ENCODE data around the gene SNX9.
"Not testable (repeated sequence)": the region's sequence is repeated elsewhere in the genome, so short reads cannot be mapped to it uniquely, and the experiment has no call there.

SNX9 gene

DNA sequence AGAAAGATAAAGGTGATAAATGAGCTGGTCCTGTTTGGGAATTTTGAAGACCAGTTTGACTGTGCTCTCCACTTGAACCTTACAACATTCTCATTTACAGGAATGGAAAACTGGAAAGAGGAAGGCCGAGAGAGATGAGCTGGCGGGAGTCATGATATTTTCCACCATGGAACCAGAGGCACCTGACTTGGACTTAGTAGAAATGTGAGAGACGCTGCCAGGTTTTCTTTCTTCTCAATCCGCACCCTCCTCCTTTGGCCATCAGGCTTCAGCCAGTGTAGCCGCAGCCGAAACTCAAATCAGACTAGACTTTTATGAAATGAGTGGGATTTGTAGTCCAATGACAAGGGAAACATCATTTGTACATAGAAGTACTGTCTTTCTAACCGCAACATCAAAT is 104.0 kb downstream of the SNX9 start:
- no peak overlapping the region for H3K4me3 ChIP-seq (ENCODE audit: low read length in 2 of 2)
- H3K9me3 ChIP-seq (ENCODE audit: control insufficient read depth in 2 of 2, low read length in 2 of 2) = no peaks in the 10 kb centered on the region
- peaks cover 39 to 49% of the 10 kb centered on the region in 2 donors for H3K36me3 ChIP-seq (ENCODE audit: control insufficient read depth in 2 of 2, insufficient read depth in 2 of 2, low read length in 2 of 2)
- H3K27ac ChIP-seq (ENCODE audit: low read length) = no peak overlapping the region
- H3K27me3 ChIP-seq (ENCODE audit: control insufficient read depth in 1 of 2, insufficient read depth in 2 of 2, low read length in 2 of 2) = no peaks in the 10 kb centered on the region
- no peak overlapping the region for H3K9ac ChIP-seq (ENCODE audit: low read length in 2 of 2)
- H3K4me1 ChIP-seq (ENCODE audit: control insufficient read depth, insufficient read depth, low read length) = no peaks in the 10 kb centered on the region

DNA sequence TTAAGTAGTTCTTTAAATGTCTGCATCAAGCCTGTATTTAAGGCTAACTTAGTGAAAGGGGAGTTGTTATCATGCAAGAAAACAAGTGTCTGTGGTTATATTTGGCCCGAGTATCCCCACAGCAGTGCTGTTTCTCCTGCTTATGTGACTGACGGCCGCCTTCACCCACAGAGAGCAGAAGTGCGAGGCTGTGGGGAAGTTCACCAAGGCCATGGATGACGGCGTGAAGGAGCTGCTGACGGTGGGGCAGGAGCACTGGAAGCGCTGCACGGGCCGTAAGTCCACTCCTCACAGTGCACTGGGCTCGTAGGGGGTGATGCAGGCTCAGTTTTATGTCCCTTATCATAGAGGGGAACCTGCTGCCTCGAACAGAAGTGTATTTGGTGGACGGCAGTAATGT is 105.4 kb downstream of the SNX9 start:
- Histone ChIP-seq H3K27ac (ENCODE audit: low read length) (no peak overlapping the region), H3K4me1 (ENCODE audit: control insufficient read depth, insufficient read depth, low read length) (no peaks in the 10 kb centered on the region), H3K27me3 (ENCODE audit: control insufficient read depth in 1 of 2, insufficient read depth in 2 of 2, low read length in 2 of 2) (no peaks in the 10 kb centered on the region), H3K4me3 (ENCODE audit: low read length in 2 of 2) (no peak overlapping the region), H3K36me3 (ENCODE audit: control insufficient read depth in 2 of 2, insufficient read depth in 2 of 2, low read length in 2 of 2) (peaks cover 45 to 48% of the 10 kb centered on the region in 2 donors), H3K9me3 (ENCODE audit: control insufficient read depth in 2 of 2, low read length in 2 of 2) (no peaks in the 10 kb centered on the region), H3K9ac (ENCODE audit: low read length in 2 of 2) (no peak overlapping the region)

DNA sequence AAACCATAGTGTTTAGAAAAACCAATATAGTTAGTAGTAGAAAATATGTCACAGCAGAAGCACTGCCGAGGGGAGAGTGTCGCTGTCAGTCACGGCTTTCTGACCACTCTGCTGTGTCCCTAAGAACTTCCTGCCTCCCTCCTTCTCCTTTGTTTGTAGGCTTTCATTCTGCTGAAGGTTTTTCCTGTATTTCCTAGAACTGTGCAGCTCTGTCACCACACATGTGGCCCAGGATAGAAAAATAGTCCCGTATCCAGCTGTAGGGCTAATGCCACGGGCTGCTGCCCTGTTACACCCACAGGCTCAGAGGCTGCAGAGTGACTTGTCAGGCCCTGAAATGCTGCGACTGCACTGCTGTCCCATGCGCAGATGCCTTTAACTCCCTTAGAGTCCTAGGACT is 106.0 kb downstream of the SNX9 start:
- Histone ChIP-seq H3K27ac (ENCODE audit: low read length) (no peak overlapping the region), H3K36me3 (ENCODE audit: control insufficient read depth in 2 of 2, insufficient read depth in 2 of 2, low read length in 2 of 2) (peaks cover 48 to 51% of the 10 kb centered on the region in 2 donors), H3K9me3 (ENCODE audit: control insufficient read depth in 2 of 2, low read length in 2 of 2) (no peaks in the 10 kb centered on the region), H3K4me1 (ENCODE audit: control insufficient read depth, insufficient read depth, low read length) (no peaks in the 10 kb centered on the region), H3K4me3 (ENCODE audit: low read length in 2 of 2) (no peak overlapping the region), H3K9ac (ENCODE audit: low read length in 2 of 2) (no peak overlapping the region), H3K27me3 (ENCODE audit: control insufficient read depth in 1 of 2, insufficient read depth in 2 of 2, low read length in 2 of 2) (no peaks in the 10 kb centered on the region)

DNA sequence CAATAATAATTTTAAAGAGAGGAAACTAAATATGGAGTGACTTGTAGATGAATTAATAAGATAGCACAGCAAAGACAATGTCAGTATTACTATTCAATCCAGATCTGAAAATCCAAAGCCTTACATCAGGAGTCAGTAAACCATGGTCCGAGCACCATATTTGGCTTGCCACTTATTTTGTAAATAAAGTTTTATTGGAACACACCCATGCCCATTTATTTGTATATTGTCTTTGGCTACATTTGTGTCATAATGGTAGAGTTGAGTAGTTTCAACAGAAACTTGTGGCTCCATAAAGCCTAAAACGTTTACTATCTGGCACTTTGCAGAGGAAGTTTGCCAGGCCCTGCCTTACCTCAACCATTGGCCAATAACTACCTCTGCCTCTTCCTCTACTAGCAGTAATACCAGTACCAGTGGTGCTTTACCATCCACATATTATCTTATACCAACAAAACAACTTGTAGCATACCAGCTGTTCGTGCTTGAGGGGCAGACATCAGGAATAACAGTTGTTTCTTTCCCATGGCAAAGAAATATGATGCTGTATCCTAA is 106.8 kb downstream of the SNX9 start:
- Histone ChIP-seq H3K9ac (ENCODE audit: low read length in 2 of 2) (no peak overlapping the region), H3K27me3 (ENCODE audit: control insufficient read depth in 1 of 2, insufficient read depth in 2 of 2, low read length in 2 of 2) (no peaks in the 10 kb centered on the region), H3K9me3 (ENCODE audit: control insufficient read depth in 2 of 2, low read length in 2 of 2) (no peaks in the 10 kb centered on the region), H3K36me3 (ENCODE audit: control insufficient read depth in 2 of 2, insufficient read depth in 2 of 2, low read length in 2 of 2) (peaks cover 47 to 51% of the 10 kb centered on the region in 2 donors), H3K4me1 (ENCODE audit: control insufficient read depth, insufficient read depth, low read length) (no peaks in the 10 kb centered on the region), H3K27ac (ENCODE audit: low read length) (no peak overlapping the region), H3K4me3 (ENCODE audit: low read length in 2 of 2) (no peak overlapping the region)

DNA sequence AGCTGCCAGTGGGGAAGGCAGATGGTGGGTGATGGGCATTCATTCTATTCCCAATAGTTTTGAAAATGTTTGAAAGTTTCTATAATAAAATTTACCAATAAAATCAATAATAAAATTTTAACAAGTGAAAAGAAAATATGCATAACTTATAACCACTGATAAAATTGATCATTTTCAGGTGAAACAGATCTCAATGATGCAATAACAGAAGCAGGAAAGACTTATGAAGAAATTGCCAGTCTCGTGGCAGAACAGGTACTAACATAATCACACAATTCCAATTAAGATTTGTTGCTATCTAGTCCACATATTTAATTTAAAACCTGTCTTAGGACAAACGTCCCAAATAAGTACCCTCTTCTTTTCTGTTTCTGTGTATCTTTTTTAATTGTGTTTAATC is 112.7 kb downstream of the SNX9 start:
- Histone ChIP-seq H3K36me3 (ENCODE audit: control insufficient read depth in 2 of 2, insufficient read depth in 2 of 2, low read length in 2 of 2) (peaks cover 54 to 66% of the 10 kb centered on the region in 2 donors), H3K4me3 (ENCODE audit: low read length in 2 of 2) (no peak overlapping the region), H3K9me3 (ENCODE audit: control insufficient read depth in 2 of 2, low read length in 2 of 2) (no peaks in the 10 kb centered on the region), H3K27ac (ENCODE audit: low read length) (no peak overlapping the region), H3K27me3 (ENCODE audit: control insufficient read depth in 1 of 2, insufficient read depth in 2 of 2, low read length in 2 of 2) (no peaks in the 10 kb centered on the region), H3K4me1 (ENCODE audit: control insufficient read depth, insufficient read depth, low read length) (no peaks in the 10 kb centered on the region), H3K9ac (ENCODE audit: low read length in 2 of 2) (no peak overlapping the region)

DNA sequence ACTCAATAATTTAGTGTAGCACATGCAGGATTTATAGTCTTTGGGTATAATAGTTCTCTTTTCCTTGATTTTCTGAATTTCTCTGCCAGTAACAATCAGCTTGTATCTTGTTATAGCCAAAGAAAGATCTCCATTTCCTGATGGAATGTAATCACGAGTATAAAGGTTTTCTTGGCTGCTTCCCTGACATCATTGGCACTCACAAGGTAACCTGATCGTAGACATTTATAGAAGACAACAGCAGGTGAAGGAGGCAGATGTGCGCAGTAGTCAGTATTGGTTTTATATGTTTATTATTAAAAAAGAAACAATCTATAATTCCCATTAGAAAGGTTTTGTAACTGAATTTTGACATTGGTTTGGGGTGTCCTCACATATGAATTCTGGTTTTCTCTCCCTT is 114.3 kb downstream of the SNX9 start:
- no peaks in the 10 kb centered on the region for H3K4me1 ChIP-seq (ENCODE audit: control insufficient read depth, insufficient read depth, low read length)
- H3K4me3 ChIP-seq (ENCODE audit: low read length in 2 of 2) = no peak overlapping the region
- no peak overlapping the region for H3K9ac ChIP-seq (ENCODE audit: low read length in 2 of 2)
- H3K36me3 ChIP-seq (ENCODE audit: control insufficient read depth in 2 of 2, insufficient read depth in 2 of 2, low read length in 2 of 2) = peaks cover 54 to 71% of the 10 kb centered on the region in 2 donors
- no peaks in the 10 kb centered on the region for H3K27me3 ChIP-seq (ENCODE audit: control insufficient read depth in 1 of 2, insufficient read depth in 2 of 2, low read length in 2 of 2)
- no peaks in the 10 kb centered on the region for H3K9me3 ChIP-seq (ENCODE audit: control insufficient read depth in 2 of 2, low read length in 2 of 2)
- no peak overlapping the region for H3K27ac ChIP-seq (ENCODE audit: low read length)

DNA sequence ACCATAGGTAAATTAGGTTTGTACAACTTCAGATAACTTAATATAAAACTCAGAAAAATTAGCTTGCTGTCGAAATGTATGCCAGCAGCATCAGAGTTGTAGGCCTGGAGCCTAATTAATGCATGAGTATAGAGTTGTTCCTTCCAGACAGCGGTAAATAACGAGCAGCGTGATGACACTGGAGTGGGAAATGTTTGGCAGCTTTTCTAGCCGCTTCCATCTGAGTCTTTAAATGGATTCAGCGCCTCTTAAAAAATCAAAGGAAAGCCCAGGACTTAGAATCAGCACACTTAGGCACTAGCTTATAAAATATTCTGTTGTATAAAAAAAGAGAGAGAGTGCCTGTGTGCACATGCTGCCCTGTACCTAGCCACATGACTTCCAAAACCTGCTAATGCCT is 114.9 kb downstream of the SNX9 start:
- Histone ChIP-seq H3K4me3 (ENCODE audit: low read length in 2 of 2) (no peak overlapping the region), H3K9ac (ENCODE audit: low read length in 2 of 2) (no peak overlapping the region), H3K9me3 (ENCODE audit: control insufficient read depth in 2 of 2, low read length in 2 of 2) (no peaks in the 10 kb centered on the region), H3K36me3 (ENCODE audit: control insufficient read depth in 2 of 2, insufficient read depth in 2 of 2, low read length in 2 of 2) (peaks cover 55 to 71% of the 10 kb centered on the region in 2 donors), H3K27ac (ENCODE audit: low read length) (no peak overlapping the region), H3K4me1 (ENCODE audit: control insufficient read depth, insufficient read depth, low read length) (no peaks in the 10 kb centered on the region), H3K27me3 (ENCODE audit: control insufficient read depth in 1 of 2, insufficient read depth in 2 of 2, low read length in 2 of 2) (no peaks in the 10 kb centered on the region)

DNA sequence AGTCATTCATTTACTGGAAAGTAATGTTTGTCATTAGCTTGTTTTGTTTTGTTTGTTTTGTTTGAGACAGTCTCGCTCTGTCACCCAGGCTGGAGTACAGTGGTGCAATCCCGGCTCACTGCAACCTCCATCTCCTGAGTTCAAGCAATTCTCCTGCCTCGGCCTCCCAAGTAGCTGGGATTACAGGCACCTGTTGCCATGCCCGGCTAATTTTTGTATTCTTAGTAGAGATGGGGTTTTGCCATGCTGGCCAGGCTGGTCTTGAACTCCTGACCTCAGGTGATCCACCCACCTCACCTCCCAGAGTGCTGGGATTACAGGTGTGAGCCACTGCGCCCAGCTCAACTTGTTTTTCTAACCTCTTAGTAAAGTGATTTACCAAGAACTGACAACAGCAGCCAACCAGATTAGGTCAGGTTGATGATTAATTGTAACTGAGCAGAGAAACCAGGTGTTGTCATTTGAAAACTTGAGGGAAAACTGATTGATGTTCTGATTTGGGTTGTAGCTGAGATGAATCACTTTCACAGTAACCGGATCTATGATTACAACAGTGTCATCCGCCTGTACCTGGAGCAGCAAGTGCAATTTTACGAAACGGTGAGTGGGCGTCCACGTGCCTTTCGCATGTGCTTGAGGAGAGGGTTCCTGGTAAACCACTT is 117.5 kb downstream of the SNX9 start:
- not testable (repeated sequence) for H3K9me3 ChIP-seq (ENCODE audit: control insufficient read depth in 2 of 2, low read length in 2 of 2); H3K27ac ChIP-seq (ENCODE audit: low read length); H3K27me3 ChIP-seq (ENCODE audit: control insufficient read depth in 1 of 2, insufficient read depth in 2 of 2, low read length in 2 of 2); H3K4me1 ChIP-seq (ENCODE audit: control insufficient read depth, insufficient read depth, low read length); H3K4me3 ChIP-seq (ENCODE audit: low read length in 2 of 2); H3K9ac ChIP-seq (ENCODE audit: low read length in 2 of 2)
- peaks cover 65 to 74% of the 10 kb centered on the region in 2 donors for H3K36me3 ChIP-seq (ENCODE audit: control insufficient read depth in 2 of 2, insufficient read depth in 2 of 2, low read length in 2 of 2)

DNA sequence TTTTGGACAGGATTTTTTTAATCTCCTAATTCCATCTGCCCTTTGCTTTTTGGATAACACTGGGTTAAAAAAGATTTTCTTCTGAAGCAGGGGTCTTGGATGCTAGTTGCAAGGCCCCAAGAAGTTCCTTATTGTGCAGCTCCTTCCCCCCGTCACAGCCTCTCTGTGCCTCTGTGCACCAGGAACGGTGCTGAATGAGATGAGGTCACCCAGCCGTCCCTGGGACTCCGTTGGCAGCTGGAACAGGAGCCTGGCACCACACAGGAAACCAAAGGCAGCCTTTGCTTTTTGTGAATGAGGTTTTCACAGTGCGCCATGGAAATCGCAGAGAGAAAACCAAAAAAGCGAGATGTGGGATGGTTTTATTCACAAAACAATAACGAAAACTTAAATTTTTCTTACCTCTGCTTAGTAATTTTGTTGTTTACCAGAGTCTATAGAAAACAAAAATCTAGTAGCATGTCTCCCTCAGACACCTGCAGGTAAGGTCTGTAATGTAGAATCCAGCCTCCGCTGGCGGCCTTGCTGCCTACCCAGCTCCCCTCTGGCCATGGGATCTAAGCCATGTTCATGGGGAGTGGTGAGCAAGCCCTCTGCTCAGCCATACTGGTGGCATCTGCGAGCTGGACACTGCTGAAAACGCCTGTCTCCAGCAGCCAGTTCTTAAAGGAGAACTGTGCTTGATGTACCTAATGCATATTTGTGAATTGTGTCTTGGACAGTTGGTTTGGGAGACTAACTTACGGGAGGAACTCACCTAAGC is 118.2 kb downstream of the SNX9 start:
- no peaks in the 10 kb centered on the region for H3K27me3 ChIP-seq (ENCODE audit: control insufficient read depth in 1 of 2, insufficient read depth in 2 of 2, low read length in 2 of 2)
- no peak overlapping the region for H3K27ac ChIP-seq (ENCODE audit: low read length)
- H3K36me3 ChIP-seq (ENCODE audit: control insufficient read depth in 2 of 2, insufficient read depth in 2 of 2, low read length in 2 of 2) = peaks cover 66 to 68% of the 10 kb centered on the region in 2 donors
- H3K9me3 ChIP-seq (ENCODE audit: control insufficient read depth in 2 of 2, low read length in 2 of 2) = no peaks in the 10 kb centered on the region
- H3K4me1 ChIP-seq (ENCODE audit: control insufficient read depth, insufficient read depth, low read length) = no peaks in the 10 kb centered on the region
- no peak overlapping the region for H3K4me3 ChIP-seq (ENCODE audit: low read length in 2 of 2)
- no peak overlapping the region for H3K9ac ChIP-seq (ENCODE audit: low read length in 2 of 2)

DNA sequence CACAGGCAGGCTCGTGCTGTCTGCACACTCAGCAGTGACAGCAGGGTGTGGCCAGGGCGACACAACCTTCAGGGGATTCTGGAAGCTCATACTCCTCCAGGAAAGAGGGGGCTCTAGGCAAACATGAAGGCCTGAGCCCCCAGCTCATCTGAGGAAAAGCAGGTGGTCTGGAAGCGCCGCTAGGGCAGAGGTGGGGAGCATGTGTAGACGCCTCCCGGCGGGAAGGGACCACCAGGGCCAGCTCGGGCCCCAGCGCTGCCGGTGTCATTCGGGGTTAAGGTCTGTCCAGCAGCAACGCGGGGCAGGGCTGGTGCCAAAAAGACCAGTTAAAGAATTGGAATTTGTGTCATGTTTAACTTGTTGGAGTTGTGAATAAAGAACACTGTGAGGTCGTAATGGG is 119.3 kb downstream of the SNX9 start:
- no peaks in the 10 kb centered on the region for H3K4me1 ChIP-seq (ENCODE audit: control insufficient read depth, insufficient read depth, low read length)
- no peaks in the 10 kb centered on the region for H3K9me3 ChIP-seq (ENCODE audit: control insufficient read depth in 2 of 2, low read length in 2 of 2)
- peaks cover 63% of the 10 kb centered on the region in 2 donors for H3K36me3 ChIP-seq (ENCODE audit: control insufficient read depth in 2 of 2, insufficient read depth in 2 of 2, low read length in 2 of 2)
- H3K27me3 ChIP-seq (ENCODE audit: control insufficient read depth in 1 of 2, insufficient read depth in 2 of 2, low read length in 2 of 2) = no peaks in the 10 kb centered on the region
- H3K27ac ChIP-seq (ENCODE audit: low read length) = no peak overlapping the region
- no peak overlapping the region for H3K4me3 ChIP-seq (ENCODE audit: low read length in 2 of 2)
- H3K9ac ChIP-seq (ENCODE audit: low read length in 2 of 2) = no peak overlapping the region

Measured in stomach smooth muscle (tissue), 2 donors.